Activated B cell treated with CpG ODN at 0.5 μM for 24 hours (primary cell): ENCODE data around the gene GFI1B. TPM values are rescaled to one million over a fixed set of nuclear protein-coding genes. Genes with fewer than 3 reads are reported as not detected.

Experiments used
- ATAC-seq: fragments of 200-7000 bp; cut with Tn5 transposase; one replicate; pipeline ENCODE4 v1.10.0; 2021; ENCODE audit warnings: low read depth, mild to moderate bottlenecking, moderate library complexity
- CTCF ChIA-PET: fragments of 350-600 bp; sonication (Branson Sonifier 250); formaldehyde crosslinking; loops from one replicate; lab custom pipeline; 2021; ENCODE audit warnings: antibody characterized with exemption; lab: Charles Lee
- POLR2A ChIA-PET: fragments of 350-600 bp; sonication (Branson Sonifier 250); formaldehyde crosslinking; loops from one replicate; lab custom pipeline; 2021; ENCODE audit warnings: antibody characterized with exemption; lab: Charles Lee
- DNase-seq: peaks from one replicate; pipeline ENCODE4 v3.0.0; 2022
- H3K27ac Mint-ChIP-seq: one replicate; pipeline ENCODE4 v1.8.0; 2020; ENCODE audit warnings: mixed read lengths
- H3K27me3 Mint-ChIP-seq: one replicate; pipeline ENCODE4 v1.8.0; 2021; ENCODE audit warnings: mixed read lengths
- H3K36me3 Mint-ChIP-seq: one replicate; pipeline ENCODE4 v1.8.0; 2021; ENCODE audit warnings: low read depth, mixed read lengths
- H3K4me1 Mint-ChIP-seq: one replicate; pipeline ENCODE4 v1.8.0; 2021; ENCODE audit warnings: mixed read lengths
- H3K4me3 Mint-ChIP-seq: one replicate; pipeline ENCODE4 v1.8.0; 2020; ENCODE audit warnings: mild to moderate bottlenecking, mixed read lengths
- H3K9me3 Mint-ChIP-seq: one replicate; pipeline ENCODE4 v1.8.0; 2020; ENCODE audit warnings: mixed read lengths
- intact Hi-C: fragments of 100-400 bp; cut with micrococcal nuclease; formaldehyde crosslinking; loops from one replicate; pipeline ENCODE4 v1.15.1; 2024
- total RNA-seq: library from RNA; stranded (reverse); gene quantifications from 2 replicates; pipeline ENCODE4 v1.2.3, GENCODE V29; 2022
- TF ChIP-seq, protein P1 (sequence below): fragments of 200-600 bp; IDR thresholded peaks from one replicate; pipeline ENCODE4 v1.8.0; 2022; ENCODE audit warnings: antibody characterized with exemption, mild to moderate bottlenecking

The GFI1B gene
- total RNA-seq, 1 donor from 2014 or later = 0.38 TPM

DNA sequence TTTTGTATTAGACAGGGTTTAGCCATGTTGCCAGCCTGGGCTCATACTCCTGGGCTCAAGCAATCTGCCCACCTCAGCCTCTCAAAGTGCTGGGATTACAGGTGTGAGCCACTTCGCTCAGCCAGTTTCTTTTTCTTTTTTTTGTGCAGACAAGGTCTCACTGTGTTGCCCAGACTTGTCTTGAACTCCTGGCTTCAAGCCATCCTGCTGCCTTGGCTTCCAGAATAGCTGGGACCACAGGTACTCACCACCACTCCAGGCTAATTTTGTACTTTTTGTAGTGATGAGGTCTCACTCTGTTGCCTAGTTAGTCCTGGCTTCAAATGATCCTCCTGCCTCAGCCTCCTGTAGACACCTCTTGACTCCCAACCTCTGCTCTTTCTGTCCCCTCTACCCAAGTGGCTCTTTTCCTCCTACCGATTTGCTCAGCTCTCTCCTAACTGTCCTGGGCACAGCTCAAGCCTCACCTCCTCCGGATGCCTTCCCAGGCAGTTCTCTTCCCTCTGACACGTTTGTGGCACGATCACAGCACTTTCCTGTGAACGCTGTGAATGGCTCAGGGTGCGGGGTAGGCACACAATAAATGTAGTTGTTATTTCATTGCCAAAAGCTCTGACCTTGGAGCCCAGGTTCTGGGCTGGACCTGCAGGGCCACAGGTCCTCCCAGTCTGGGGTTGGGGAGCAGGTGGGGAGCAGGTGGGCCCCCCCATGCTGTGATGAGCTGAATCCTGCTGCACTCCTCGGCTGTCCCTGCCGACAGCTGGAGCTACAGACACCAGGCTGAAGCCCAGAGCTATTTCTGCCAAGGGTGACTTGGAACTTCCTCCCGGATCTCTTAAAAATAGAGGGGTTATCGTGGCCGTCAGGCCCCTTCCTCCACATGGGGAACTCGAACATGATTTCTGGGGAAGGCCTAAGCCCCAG lies 23.9 kb downstream of the GFI1B start:
- DNase-seq (no peak), ATAC-seq (no peak)
- ChIA-PET POLR2A (no interaction called here), CTCF (interaction anchor here (1.2 kb wide), 1 partner anchor 20 kb away, joined by 5 read pairs; no protein-coding TSS in a partner anchor)
- TF ChIP-seq, protein P1, sequence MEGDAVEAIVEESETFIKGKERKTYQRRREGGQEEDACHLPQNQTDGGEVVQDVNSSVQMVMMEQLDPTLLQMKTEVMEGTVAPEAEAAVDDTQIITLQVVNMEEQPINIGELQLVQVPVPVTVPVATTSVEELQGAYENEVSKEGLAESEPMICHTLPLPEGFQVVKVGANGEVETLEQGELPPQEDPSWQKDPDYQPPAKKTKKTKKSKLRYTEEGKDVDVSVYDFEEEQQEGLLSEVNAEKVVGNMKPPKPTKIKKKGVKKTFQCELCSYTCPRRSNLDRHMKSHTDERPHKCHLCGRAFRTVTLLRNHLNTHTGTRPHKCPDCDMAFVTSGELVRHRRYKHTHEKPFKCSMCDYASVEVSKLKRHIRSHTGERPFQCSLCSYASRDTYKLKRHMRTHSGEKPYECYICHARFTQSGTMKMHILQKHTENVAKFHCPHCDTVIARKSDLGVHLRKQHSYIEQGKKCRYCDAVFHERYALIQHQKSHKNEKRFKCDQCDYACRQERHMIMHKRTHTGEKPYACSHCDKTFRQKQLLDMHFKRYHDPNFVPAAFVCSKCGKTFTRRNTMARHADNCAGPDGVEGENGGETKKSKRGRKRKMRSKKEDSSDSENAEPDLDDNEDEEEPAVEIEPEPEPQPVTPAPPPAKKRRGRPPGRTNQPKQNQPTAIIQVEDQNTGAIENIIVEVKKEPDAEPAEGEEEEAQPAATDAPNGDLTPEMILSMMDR = no peak
- Mint-ChIP-seq H3K4me3 (no peak overlapping the region), H3K4me1 (no peaks in the 10 kb centered on the region), H3K27ac (no peak overlapping the region), H3K27me3 (peaks cover 44% of the 10 kb centered on the region), H3K9me3 (no peaks in the 10 kb centered on the region), H3K36me3 (no peaks in the 10 kb centered on the region)
- intact Hi-C loops = no loop called here

DNA sequence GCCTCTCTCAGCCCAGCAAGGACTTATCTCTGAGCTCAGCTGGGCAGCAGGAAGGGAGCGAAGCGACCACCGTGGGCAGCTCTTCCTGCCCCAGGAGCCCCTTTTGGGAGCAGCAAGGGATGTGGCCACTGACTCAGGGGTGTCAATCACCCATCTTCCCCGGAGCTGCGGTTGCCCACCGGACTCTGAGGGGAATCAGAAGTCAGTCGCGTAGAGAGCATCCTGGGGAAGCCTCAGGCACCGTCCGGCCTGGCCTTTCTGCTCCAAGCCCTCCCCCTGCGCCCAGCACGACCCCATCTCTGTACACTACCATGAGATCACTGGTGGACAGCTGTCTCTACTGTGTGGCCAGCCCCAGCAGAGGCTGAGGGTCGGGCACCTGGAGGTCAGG lies 24.6 kb downstream of the GFI1B start:
- ChIA-PET POLR2A (no interaction called here), CTCF (interaction anchor here (1.2 kb wide), 1 partner anchor 19 kb away, joined by 5 read pairs; no protein-coding TSS in a partner anchor)
- ATAC-seq = no peak
- no peaks in the 10 kb centered on the region for H3K4me1 Mint-ChIP-seq
- H3K27ac Mint-ChIP-seq = no peak overlapping the region
- H3K36me3 Mint-ChIP-seq = no peaks in the 10 kb centered on the region
- intact Hi-C loops = no loop called here
- H3K27me3 Mint-ChIP-seq = peaks cover 42% of the 10 kb centered on the region
- no peak for DNase-seq
- TF ChIP-seq, protein P1 = no peak
- no peaks in the 10 kb centered on the region for H3K9me3 Mint-ChIP-seq
- no peak overlapping the region for H3K4me3 Mint-ChIP-seq

DNA sequence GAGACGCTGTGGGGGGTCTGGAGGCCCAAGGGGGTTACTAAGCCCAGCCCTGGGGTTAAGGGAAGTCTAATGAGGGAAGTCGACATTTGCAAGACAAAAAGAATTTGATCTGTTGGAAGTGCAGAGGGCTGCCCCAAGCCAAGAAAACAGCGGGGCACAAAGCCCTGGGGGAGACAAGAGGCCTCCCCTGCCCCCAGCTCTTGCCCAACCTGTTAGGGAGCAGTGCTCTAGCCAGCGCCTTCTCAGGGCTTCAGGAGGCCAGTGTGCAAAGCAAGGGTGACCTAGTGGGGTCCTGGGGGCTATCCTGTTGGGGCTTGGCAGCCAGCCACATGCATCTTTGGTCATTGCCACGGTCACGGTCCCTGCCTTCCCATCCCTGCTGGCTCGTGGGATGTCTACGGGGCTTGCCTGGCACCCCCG lies 25.2 kb downstream of the GFI1B start:
- Mint-ChIP-seq H3K36me3 (no peaks in the 10 kb centered on the region), H3K27me3 (peaks cover 42% of the 10 kb centered on the region), H3K4me3 (no peak overlapping the region), H3K9me3 (no peaks in the 10 kb centered on the region), H3K4me1 (no peaks in the 10 kb centered on the region), H3K27ac (no peak overlapping the region)
- ATAC-seq = no peak
- ChIA-PET POLR2A (no interaction called here), CTCF (interaction anchor here (1.2 kb wide), 1 partner anchor 18 kb away, joined by 5 read pairs; no protein-coding TSS in a partner anchor)
- intact Hi-C loops = no loop called here
- DNase-seq = no peak
- TF ChIP-seq, protein P1 = no peak

DNA sequence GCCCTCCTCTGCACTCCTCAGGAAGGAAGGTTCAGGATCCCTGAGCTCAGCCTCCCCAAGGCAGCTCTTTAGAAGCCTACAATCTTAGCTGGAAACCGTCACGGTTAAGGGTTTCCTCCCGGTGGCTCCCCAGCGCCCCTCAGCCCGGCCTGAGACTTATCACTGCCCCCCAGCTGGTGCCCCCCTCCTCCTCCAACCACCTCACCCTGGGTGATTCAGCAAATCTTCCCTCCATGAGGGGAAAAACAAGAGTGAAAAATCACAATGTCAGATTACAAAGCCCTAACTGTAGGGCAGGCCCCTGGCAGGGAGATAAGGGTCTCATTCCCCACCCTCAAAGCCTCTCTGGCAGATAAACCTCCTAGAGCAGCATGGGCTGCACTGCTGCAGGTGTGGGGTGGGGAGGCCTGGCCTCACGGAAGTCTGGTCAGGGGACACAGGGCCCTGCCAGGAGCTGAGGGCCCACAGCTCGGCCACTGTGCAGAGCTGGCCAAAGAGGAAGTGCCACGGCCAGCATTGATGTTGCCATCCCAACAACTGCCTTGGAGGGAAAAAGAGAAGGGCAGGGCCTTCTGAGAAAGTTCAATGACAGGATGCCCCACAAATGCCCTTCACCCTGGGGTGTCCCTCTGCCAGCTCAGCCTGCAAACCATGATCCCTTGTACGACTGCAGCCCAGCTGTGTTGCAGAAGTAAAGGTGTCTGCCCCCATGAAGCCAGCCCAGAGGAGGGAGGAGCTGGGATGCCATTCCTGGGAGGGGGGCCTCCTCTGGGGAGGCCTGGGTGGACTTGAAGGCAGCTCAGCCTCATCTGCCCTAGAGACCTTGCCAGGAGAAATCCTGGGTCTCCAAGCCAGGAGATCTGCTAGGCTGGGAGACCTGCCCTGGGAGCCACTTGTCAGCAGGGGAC lies 25.9 kb downstream of the GFI1B start:
- TF ChIP-seq, protein P1 = no peak
- Mint-ChIP-seq H3K9me3 (no peaks in the 10 kb centered on the region), H3K27ac (no peak overlapping the region), H3K27me3 (peaks cover 43% of the 10 kb centered on the region), H3K4me1 (no peaks in the 10 kb centered on the region), H3K36me3 (no peaks in the 10 kb centered on the region), H3K4me3 (no peak overlapping the region)
- POLR2A ChIA-PET = no interaction called here
- DNase-seq (no peak), ATAC-seq (no peak)
- CTCF ChIA-PET = no interaction called here
- intact Hi-C loops = no loop called here
